Measurements from ENCODE around the gene PGLYRP4.

- TF ChIP-seq, protein P1, sequence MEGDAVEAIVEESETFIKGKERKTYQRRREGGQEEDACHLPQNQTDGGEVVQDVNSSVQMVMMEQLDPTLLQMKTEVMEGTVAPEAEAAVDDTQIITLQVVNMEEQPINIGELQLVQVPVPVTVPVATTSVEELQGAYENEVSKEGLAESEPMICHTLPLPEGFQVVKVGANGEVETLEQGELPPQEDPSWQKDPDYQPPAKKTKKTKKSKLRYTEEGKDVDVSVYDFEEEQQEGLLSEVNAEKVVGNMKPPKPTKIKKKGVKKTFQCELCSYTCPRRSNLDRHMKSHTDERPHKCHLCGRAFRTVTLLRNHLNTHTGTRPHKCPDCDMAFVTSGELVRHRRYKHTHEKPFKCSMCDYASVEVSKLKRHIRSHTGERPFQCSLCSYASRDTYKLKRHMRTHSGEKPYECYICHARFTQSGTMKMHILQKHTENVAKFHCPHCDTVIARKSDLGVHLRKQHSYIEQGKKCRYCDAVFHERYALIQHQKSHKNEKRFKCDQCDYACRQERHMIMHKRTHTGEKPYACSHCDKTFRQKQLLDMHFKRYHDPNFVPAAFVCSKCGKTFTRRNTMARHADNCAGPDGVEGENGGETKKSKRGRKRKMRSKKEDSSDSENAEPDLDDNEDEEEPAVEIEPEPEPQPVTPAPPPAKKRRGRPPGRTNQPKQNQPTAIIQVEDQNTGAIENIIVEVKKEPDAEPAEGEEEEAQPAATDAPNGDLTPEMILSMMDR (IDR thresholded peaks at IDR 0.05): no peak
- no peak for TF ChIP-seq POLR2AphosphoS5 (IDR thresholded peaks at IDR 0.05; ENCODE audit: low read depth, low read length)
- no peak for TF ChIP-seq TCF7L2 (IDR thresholded peaks at IDR 0.05; ENCODE audit: low read depth, low read length)
- no peak for TF ChIP-seq SIN3A (IDR thresholded peaks at IDR 0.05; ENCODE audit: borderline replicate concordance, insufficient read depth, low read depth, low read length)
- no peak for TF ChIP-seq REST (IDR thresholded peaks at IDR 0.05; ENCODE audit: insufficient read depth in 1 of 2, low read depth in 2 of 2, low read length in 1 of 2)
Observed at GRCh38 chr1:153348511-153349362, at the start of gene PGLYRP4.

All from Panc1 (cell line).